HCT116 (cell line): ENCODE measurements around the gene DPF1. TPM values are rescaled to one million over a fixed set of nuclear protein-coding genes. Genes with fewer than 3 reads are reported as not detected.

Experiments used
- ATAC-seq: fragments of 200-7000 bp; cut with Tn5 transposase; 2 replicates; pipeline ENCODE4 v1.9.1; 2020; ENCODE audit warnings: mild to moderate bottlenecking, moderate library complexity
- BruUV-seq: library from RNA; stranded (reverse); fragments of 400-500 nt; replicated peaks from 2 replicates; lab custom pipeline; 2021; lab: Mats Ljungman, UMichigan
- CTCF ChIA-PET: fragments of 300-600 bp; sonication (Branson Sonifier 250); formaldehyde crosslinking; loops from one replicate; lab custom pipeline; 2021; ENCODE audit warnings: antibody characterized with exemption; lab: Charles Lee
- POLR2A ChIA-PET: fragments of 300-600, 350-600 bp; sonication (Branson Sonifier 250); formaldehyde crosslinking; loops from one replicate; lab custom pipeline; 2021; ENCODE audit warnings: antibody characterized with exemption; lab: Charles Lee
- RAD21 ChIA-PET, 2 experiments: fragments of 300-600 bp; sonication (Branson Sonifier 250); formaldehyde crosslinking; loops; one replicate each; lab custom pipeline; 2023; ENCODE audit warnings: low total read pairs in 2 of 2; ENCODE audit not compliant: uncharacterized antibody in 2 of 2, unreplicated experiment in 2 of 2, low non-redundant PET in 1 of 2; lab: Charles Lee
- DNase-seq: peaks from one replicate; pipeline ENCODE4 v3.0.0-alpha.2; 2010; ENCODE audit warnings: low read depth, low spot score
- H2AFZ ChIP-seq: fragments of 200-600 bp; shearing (Covaris generic), sonication (generic); 2 replicates; pipeline ENCODE4 v1.6.1; 2017; ENCODE audit warnings: low read depth, mixed run types, mixed read lengths, antibody characterized with exemption, low read length; ENCODE audit not compliant: poor library complexity, severe bottlenecking
- H3K27ac ChIP-seq: 2 replicates; pipeline ENCODE4 v1.5.1; 2012; ENCODE audit warnings: low read depth, low read length
- H3K27me3 ChIP-seq: fragments of 200-600 bp; sonication (generic); 2 replicates; pipeline ENCODE4 v1.6.1; 2016; ENCODE audit warnings: mixed run types, low read length, mixed read lengths; ENCODE audit not compliant: insufficient read depth
- H3K36me3 ChIP-seq, 2 experiments: fragments of 200-500 bp in 1 of 2; fragments of 200-600 bp in 1 of 2; sonication (Bioruptor generic) in 1 of 2; sonication (generic) in 1 of 2; 2 replicates each; pipeline versions ENCODE4 v1.5.1 to v1.6.1; 2014 to 2016; ENCODE audit warnings: low read length in 2 of 2, inconsistent platforms in 1 of 2, mixed read lengths in 1 of 2, mixed run types in 1 of 2; ENCODE audit not compliant: insufficient read depth in 2 of 2, control insufficient read depth in 1 of 2
- H3K4me1 ChIP-seq, 2 experiments: fragments of 200-600 bp in 1 of 2; sonication (generic) in 1 of 2; 2 replicates each; pipeline versions ENCODE4 v1.5.1 to v1.6.1; 2012 to 2017; ENCODE audit warnings: low read length in 2 of 2, inconsistent platforms in 1 of 2, mild to moderate bottlenecking in 1 of 2, mixed read lengths in 1 of 2, mixed run types in 1 of 2, moderate library complexity in 1 of 2; ENCODE audit not compliant: insufficient read depth in 2 of 2, control insufficient read depth in 1 of 2
- H3K4me2 ChIP-seq: fragments of 200-600 bp; sonication (generic); 2 replicates; pipeline ENCODE4 v1.6.1; 2017; ENCODE audit warnings: mixed run types, low read length, mixed read lengths
- H3K4me3 ChIP-seq, 2 experiments: fragments of 200-600 bp in 1 of 2; sonication (generic) in 1 of 2; replicated peaks in 1 of 2; 2 replicates each; pipeline ENCODE4 v1.5.1; 2011 to 2016; ENCODE audit warnings: low read length in 2 of 2, control low read depth in 1 of 2, low read depth in 1 of 2, mild to moderate bottlenecking in 1 of 2, mixed read lengths in 1 of 2, mixed run types in 1 of 2
- H3K79me2 ChIP-seq: fragments of 200-600 bp; sonication (generic); 2 replicates; pipeline ENCODE4 v1.6.1; 2017; ENCODE audit warnings: mild to moderate bottlenecking, mixed run types, low read length, moderate library complexity, mixed read lengths; ENCODE audit not compliant: insufficient read depth
- H3K9ac ChIP-seq: fragments of 200-600 bp; sonication (generic); 2 replicates; pipeline ENCODE4 v1.6.1; 2016; ENCODE audit warnings: low read length, mixed read lengths
- H3K9me2 ChIP-seq: fragments of 200-600 bp; sonication (generic), shearing (Covaris generic); 2 replicates; pipeline ENCODE4 v1.6.1; 2017; ENCODE audit warnings: mixed run types, mild to moderate bottlenecking, moderate library complexity; ENCODE audit not compliant: insufficient read depth
- H3K9me3 ChIP-seq, 2 experiments: fragments of 200-500 bp in 1 of 2; fragments of 200-600 bp in 1 of 2; sonication (Bioruptor generic) in 1 of 2; sonication (generic) in 1 of 2; 2 replicates each; pipeline ENCODE4 v1.6.1; 2014 to 2017; ENCODE audit warnings: low read length in 2 of 2, mixed read lengths in 2 of 2, inconsistent platforms in 1 of 2, low read depth in 1 of 2, mild to moderate bottlenecking in 1 of 2, mixed run types in 1 of 2, moderate library complexity in 1 of 2; ENCODE audit not compliant: control insufficient read depth in 1 of 2, insufficient read depth in 1 of 2
- H4K20me1 ChIP-seq: fragments of 200-600 bp; sonication (generic), shearing (Covaris generic); 2 replicates; pipeline ENCODE4 v1.6.1; 2017; ENCODE audit warnings: mixed run types, mild to moderate bottlenecking, moderate library complexity; ENCODE audit not compliant: insufficient read depth
- ATF3 ChIP-seq: IDR thresholded peaks from 2 replicates; pipeline ENCODE4 v1.6.1; 2012
- CBX3 ChIP-seq: IDR thresholded peaks from 2 replicates; pipeline ENCODE4 v1.6.1; 2012; ENCODE audit warnings: low read depth
- CEBPB ChIP-seq: IDR thresholded peaks from 2 replicates; pipeline ENCODE4 v1.6.1; 2012; ENCODE audit warnings: low read depth
- CTCF ChIP-seq, 3 experiments: fragments of 200-600 bp in 1 of 3; sonication (generic) in 1 of 3; IDR thresholded peaks in 2 of 3; conservative IDR thresholded peaks in 1 of 3; 2 replicates each; pipeline ENCODE4 v1.5.1; 2012 to 2017; ENCODE audit warnings: low read depth in 2 of 3, low read length in 2 of 3, antibody characterized with exemption in 1 of 3, borderline replicate concordance in 1 of 3, control low read depth in 1 of 3, mild to moderate bottlenecking in 1 of 3, mixed read lengths in 1 of 3, mixed run types in 1 of 3, moderate library complexity in 1 of 3; ENCODE audit not compliant: insufficient read depth in 1 of 3
- EGR1 ChIP-seq: IDR thresholded peaks from 2 replicates; pipeline ENCODE4 v1.6.1; 2012; ENCODE audit warnings: low read depth
- ELF1 ChIP-seq: IDR thresholded peaks from 2 replicates; pipeline ENCODE4 v1.6.1; 2012; ENCODE audit warnings: low read depth, borderline replicate concordance
- FOSL1 ChIP-seq: IDR thresholded peaks from 2 replicates; pipeline ENCODE4 v1.6.1; 2012; ENCODE audit warnings: low read depth
- JUND ChIP-seq: IDR thresholded peaks from 2 replicates; pipeline ENCODE4 v1.6.1; 2012
- MAX ChIP-seq: IDR thresholded peaks from 2 replicates; pipeline ENCODE4 v1.6.1; 2012
- POLR2A ChIP-seq: IDR thresholded peaks from 2 replicates; pipeline ENCODE4 v1.7.0; 2011; ENCODE audit warnings: borderline replicate concordance; ENCODE audit not compliant: insufficient read depth, insufficient read length; ENCODE audit errors: extremely low read depth
- POLR2AphosphoS5 ChIP-seq: IDR thresholded peaks from 2 replicates; pipeline ENCODE4 v1.6.1; 2011; ENCODE audit warnings: mild to moderate bottlenecking, low read depth, low read length, moderate library complexity
- RAD21 ChIP-seq: IDR thresholded peaks from 2 replicates; pipeline ENCODE4 v1.6.1; 2012; ENCODE audit warnings: low read depth, mild to moderate bottlenecking
- SIN3A ChIP-seq: IDR thresholded peaks from 2 replicates; pipeline ENCODE4 v1.6.1; 2012; ENCODE audit warnings: low read depth
- ZNF274 ChIP-seq: fragments of 200-500 bp; sonication (Bioruptor generic); IDR thresholded peaks from 2 replicates; pipeline ENCODE4 v1.6.1; 2014; ENCODE audit warnings: mild to moderate bottlenecking, low read depth, low read length, inconsistent platforms
- intact Hi-C: fragments of 100-400 bp; cut with micrococcal nuclease; formaldehyde crosslinking; loops from 2 replicates; pipeline ENCODE4 v1.10.0; 2022
- total RNA-seq: library from RNA; stranded (reverse); gene quantifications from one replicate; pipeline ENCODE4 v1.2.1, GENCODE V29; 2021; ENCODE audit not compliant: unreplicated experiment
- TF ChIP-seq, protein P1 (sequence below): IDR thresholded peaks from 2 replicates; pipeline ENCODE4 v1.6.1; 2012; ENCODE audit warnings: low read depth

Gene DPF1
- total RNA-seq, 1 experiment from 2014 or later = 9.7 TPM

GRCh38 chr19:38251564-38252051, 27.6 kb upstream of the DPF1 start:
- DNase-seq (no peak), ATAC-seq (no peak)
- H3K36me3 ChIP-seq = no peaks in the 10 kb centered on the region
- H3K4me3 ChIP-seq = no peak overlapping the region
- TF ChIP-seq FOSL1 (no peak), CEBPB (no peak)
- no peaks in the 10 kb centered on the region for H4K20me1 ChIP-seq
- no peaks in the 10 kb centered on the region for H3K79me2 ChIP-seq
- no peak overlapping the region for H3K4me2 ChIP-seq
- CTCF ChIA-PET = no interaction called here
- POLR2A ChIA-PET = interaction anchor here (1.1 kb wide), 1 partner anchor 12 kb away, joined by 6 read pairs; the partner anchor contains the start of gene SPINT2
- H3K9ac ChIP-seq = no peak overlapping the region
- no peaks in the 10 kb centered on the region for H3K27me3 ChIP-seq
- no peaks in the 10 kb centered on the region for H3K9me2 ChIP-seq
- RAD21 ChIA-PET = no interaction called here
- H2AFZ ChIP-seq = no peak overlapping the region
- intact Hi-C loops = no loop called here
- no TSS peak for BruUV-seq
- no peak overlapping the region; the same call in 1 of the 2 replicates for H3K27ac ChIP-seq
- H3K4me1 ChIP-seq = peaks cover 0 to 22% of the 10 kb centered on the region in 2 experiments; a peak in 1 of 4 replicates
- no peaks in the 10 kb centered on the region for H3K9me3 ChIP-seq

- Histone ChIP-seq H3K9ac (no peak overlapping the region), H3K79me2 (no peaks in the 10 kb centered on the region), H2AFZ (no peak overlapping the region), H3K9me3 (no peaks in the 10 kb centered on the region), H3K4me2 (no peak overlapping the region), H3K27ac (no peak overlapping the region; the same call in 1 of the 2 replicates), H3K4me1 (peaks cover 0 to 22% of the 10 kb centered on the region in 2 experiments; a peak in 1 of 4 replicates), H3K27me3 (no peaks in the 10 kb centered on the region), H4K20me1 (no peaks in the 10 kb centered on the region), H3K4me3 (no peak overlapping the region), H3K36me3 (no peaks in the 10 kb centered on the region), H3K9me2 (no peaks in the 10 kb centered on the region)
- POLR2A ChIA-PET = interaction anchor here (1.1 kb wide), 1 partner anchor 13 kb away, joined by 6 read pairs; the partner anchor contains the start of gene SPINT2
- BruUV-seq = no TSS peak
- CTCF ChIA-PET = no interaction called here
- DNase-seq (no peak), ATAC-seq (no peak)
- RAD21 ChIA-PET = no interaction called here
- intact Hi-C loops = no loop called here
- TF ChIP-seq, protein P1, sequence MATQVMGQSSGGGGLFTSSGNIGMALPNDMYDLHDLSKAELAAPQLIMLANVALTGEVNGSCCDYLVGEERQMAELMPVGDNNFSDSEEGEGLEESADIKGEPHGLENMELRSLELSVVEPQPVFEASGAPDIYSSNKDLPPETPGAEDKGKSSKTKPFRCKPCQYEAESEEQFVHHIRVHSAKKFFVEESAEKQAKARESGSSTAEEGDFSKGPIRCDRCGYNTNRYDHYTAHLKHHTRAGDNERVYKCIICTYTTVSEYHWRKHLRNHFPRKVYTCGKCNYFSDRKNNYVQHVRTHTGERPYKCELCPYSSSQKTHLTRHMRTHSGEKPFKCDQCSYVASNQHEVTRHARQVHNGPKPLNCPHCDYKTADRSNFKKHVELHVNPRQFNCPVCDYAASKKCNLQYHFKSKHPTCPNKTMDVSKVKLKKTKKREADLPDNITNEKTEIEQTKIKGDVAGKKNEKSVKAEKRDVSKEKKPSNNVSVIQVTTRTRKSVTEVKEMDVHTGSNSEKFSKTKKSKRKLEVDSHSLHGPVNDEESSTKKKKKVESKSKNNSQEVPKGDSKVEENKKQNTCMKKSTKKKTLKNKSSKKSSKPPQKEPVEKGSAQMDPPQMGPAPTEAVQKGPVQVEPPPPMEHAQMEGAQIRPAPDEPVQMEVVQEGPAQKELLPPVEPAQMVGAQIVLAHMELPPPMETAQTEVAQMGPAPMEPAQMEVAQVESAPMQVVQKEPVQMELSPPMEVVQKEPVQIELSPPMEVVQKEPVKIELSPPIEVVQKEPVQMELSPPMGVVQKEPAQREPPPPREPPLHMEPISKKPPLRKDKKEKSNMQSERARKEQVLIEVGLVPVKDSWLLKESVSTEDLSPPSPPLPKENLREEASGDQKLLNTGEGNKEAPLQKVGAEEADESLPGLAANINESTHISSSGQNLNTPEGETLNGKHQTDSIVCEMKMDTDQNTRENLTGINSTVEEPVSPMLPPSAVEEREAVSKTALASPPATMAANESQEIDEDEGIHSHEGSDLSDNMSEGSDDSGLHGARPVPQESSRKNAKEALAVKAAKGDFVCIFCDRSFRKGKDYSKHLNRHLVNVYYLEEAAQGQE = no peak
- TF ChIP-seq JUND = no peak
- no peak for TF ChIP-seq ATF3
- no peak for TF ChIP-seq CTCF (IDR thresholded peaks at IDR 0.05 in 2 of 3, conservative IDR thresholded peaks at IDR 0.05 in 1 of 3; ENCODE audit: borderline replicate concordance in 1 of 3, insufficient read depth in 1 of 3, low read depth in 2 of 3, low read length in 2 of 3)
- TF ChIP-seq CBX3 = no peak
- TF ChIP-seq ZNF274 = no peak
- TF ChIP-seq POLR2A = no peak
- TF ChIP-seq SIN3A = no peak
- TF ChIP-seq EGR1 = no peak
- TF ChIP-seq RAD21 = no peak
- TF ChIP-seq POLR2AphosphoS5 = no peak
- TF ChIP-seq ELF1 = no peak
- TF ChIP-seq MAX = no peak
These were observed 27.0 kb upstream of the DPF1 start for GRCh38 chr19:38250821-38251563.
